HG03064 (cell line): ENCODE measurements around the gene ABHD5.
A peak's percentile ranks its signal among the peaks of the same experiment; 100 is the strongest.

Experiments
- ATAC-seq: cut with Tn5 transposase; IDR thresholded peaks from one replicate; pipeline ENCODE4 v1.9.1; 2021; ENCODE audit warnings: low read depth; ENCODE audit not compliant: unreplicated experiment

Gene ABHD5

GRCh38 chr3:43684944-43685343 lies 5.8 kb upstream of the ABHD5 start:
- no peak for ATAC-seq

- ATAC-seq: no peak
These were observed 4.8 kb upstream of the ABHD5 start for GRCh38 chr3:43685921-43686320.

DNA sequence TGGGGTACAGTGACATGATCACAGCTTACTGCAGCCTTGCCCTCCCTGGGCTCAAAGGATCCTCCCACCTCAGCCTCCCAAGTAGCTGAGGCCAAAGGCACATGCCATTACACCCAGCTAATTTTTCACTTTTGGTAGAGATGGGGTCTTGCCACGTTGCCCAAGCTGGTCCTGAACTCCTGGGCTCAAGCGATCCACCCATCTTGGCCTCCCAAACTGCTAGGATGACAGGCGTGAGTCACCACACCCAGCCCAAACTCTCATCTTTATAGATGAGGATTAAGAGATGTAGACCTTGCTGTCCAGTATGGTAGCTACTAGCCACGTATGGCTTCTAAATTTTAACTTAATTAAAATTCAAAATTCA lies 4.4 kb upstream of the ABHD5 start:
- no peak for ATAC-seq

- no peak for ATAC-seq
These were observed 3.8 kb upstream of the ABHD5 start for GRCh38 chr3:43686700-43687498.

DNA sequence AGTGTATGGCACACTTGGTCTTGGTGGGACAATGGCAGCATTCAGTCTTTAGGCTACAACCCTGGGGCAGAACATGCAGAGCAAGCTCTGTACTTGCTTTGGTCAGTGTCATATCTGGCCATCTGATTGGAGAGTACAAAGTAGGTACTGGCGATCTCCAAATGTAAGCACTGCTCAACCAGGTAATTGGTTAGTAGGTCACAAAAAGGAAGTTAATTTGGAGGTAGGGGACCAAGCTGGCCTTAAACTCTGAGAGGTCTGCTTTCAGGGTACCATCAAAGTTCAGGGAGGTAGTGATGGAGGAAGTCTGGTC lies 3.3 kb upstream of the ABHD5 start:
- no peak for ATAC-seq

DNA sequence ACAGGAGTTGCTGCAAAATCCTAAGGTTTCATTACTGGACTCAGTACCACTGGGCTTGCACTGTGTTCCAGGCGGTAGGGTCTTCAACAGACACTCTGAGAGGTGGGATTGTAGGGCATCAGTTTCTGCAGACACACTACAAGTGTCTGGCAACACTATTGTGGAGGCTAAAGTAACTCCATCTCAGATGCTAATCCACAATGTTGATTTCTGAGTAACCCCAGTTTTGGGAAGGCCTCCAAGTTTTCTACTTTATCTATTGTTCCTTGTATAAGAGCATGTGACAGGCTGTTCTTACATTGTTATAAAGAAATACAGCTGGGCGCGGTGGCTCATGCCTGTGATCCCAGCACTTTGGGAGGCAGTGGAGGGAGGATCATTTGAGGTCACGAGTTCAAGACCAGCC lies 2.5 kb upstream of the ABHD5 start:
- no peak for ATAC-seq

GRCh38 chr3:43689166-43689565 lies 1.6 kb upstream of the ABHD5 start:
- no peak for ATAC-seq

GRCh38 chr3:43689766-43690399 lies 855 bp upstream of the ABHD5 start:
- no peak for ATAC-seq

DNA sequence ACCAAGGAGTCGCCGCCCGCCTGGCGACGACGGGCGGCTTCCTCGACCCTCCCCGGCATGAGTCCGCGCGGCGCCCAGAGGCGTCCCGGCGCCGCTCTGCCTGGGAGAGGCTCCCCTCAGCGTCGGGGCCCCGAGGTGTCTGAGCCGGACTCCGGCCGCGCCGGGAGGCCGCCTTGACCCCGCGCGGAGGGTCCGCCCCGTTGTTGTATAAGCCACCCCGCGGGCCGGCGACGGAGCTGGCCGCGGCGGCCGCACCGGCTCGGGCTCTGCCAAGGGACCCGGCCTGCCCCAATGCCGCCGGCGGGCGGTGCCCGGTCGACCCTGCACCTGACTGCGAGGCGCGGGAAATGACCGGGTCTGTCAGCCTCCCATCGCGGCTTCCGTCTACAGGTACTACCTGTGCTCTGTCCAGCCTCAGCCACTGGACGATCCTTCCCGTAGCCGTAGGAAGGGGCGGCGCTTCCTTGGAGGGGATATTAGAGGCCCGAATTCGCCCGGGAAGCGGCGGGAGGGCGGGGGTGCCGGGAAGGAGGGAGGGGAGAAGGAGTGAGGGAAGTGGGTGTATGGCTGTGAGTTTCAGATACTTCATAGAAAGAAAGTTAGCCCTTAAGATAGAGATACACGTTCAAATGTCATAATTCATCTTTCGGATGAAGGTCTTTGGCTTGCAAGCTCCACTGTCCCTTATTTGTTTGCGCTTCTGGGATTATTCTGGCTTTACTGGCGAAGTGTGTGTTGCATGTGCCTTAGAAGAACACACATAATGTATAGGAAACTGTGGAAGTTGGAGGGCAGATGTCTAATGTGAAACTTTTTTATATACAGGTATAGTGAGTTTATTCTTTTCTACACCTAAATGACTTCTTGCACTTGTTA lies 620 bp downstream of the ABHD5 start:
- ATAC-seq: peak; percentile 30

GRCh38 chr3:43692085-43692855 lies 1.5 kb downstream of the ABHD5 start:
- no peak for ATAC-seq

- ATAC-seq: no peak
These were observed 2.2 kb downstream of the ABHD5 start for GRCh38 chr3:43692971-43693370.

DNA sequence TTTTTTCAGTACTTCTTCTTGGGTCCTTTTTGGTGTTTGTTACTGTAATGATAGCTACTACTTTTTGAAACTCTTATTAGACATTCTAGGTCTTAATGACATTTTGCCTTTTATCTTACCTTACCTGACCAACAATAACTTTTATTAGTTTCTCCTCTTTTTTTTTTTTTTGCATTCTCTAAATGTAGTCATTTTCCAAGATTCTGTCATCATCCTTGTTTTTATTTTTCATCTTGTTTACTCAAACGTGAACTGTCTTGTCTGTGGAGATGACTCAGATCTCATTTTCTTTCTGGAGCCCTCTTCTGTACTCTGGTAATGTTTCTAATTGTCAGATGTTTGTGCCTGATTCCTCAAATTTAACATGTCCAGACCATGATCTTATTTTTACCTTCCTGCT lies 2.9 kb downstream of the ABHD5 start:
- no peak for ATAC-seq

- ATAC-seq: no peak
These were observed 4.7 kb downstream of the ABHD5 start for GRCh38 chr3:43695443-43695842.

GRCh38 chr3:43695863-43696262 lies 5.1 kb downstream of the ABHD5 start:
- no peak for ATAC-seq

- no peak for ATAC-seq
These were observed 5.7 kb downstream of the ABHD5 start for GRCh38 chr3:43696441-43696840.

- ATAC-seq: no peak
These were observed 6.1 kb downstream of the ABHD5 start for GRCh38 chr3:43696881-43697280.

DNA sequence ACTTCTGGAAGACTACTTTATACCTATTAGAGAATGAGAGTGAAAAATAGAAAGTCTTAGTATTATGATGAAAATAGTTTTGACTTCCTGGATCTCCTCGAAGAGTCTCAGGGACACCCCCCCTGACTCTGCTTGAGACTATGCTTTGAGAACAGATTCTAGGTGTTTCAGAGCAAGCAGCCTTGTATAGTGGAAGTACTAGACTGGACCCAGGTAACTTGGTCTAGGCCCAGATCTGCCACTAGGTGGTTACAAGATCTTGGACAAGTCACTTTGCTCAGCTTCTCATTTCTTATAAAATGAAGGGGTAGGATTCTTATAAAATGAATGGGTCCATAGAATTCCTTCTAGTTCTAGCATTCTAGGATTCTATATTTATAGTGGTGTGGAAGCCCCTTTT lies 9.1 kb downstream of the ABHD5 start:
- ATAC-seq: peak; percentile 87

DNA sequence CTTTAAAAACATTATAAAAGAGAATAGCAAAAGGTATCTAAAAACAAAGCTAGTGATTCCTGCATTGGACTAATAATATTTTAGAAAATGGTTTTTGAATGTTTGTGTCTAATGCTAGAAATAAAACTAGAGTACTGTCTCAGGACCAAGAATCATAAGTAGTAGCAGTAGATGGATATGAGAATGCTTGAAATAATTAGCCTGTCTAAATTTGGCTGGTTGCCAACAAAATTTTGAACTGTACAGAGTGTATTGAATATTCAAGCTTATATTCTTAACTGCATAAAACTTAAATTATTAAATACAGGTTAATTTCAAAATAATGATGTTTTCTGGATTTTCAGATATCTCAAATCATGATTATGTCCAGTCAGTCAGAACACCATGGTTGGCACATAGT lies 14.0 kb downstream of the ABHD5 start:
- ATAC-seq: no peak

- ATAC-seq: no peak
These were observed 15.6 kb downstream of the ABHD5 start for GRCh38 chr3:43706342-43706741.

- ATAC-seq: no peak
These were observed 16.5 kb downstream of the ABHD5 start for GRCh38 chr3:43707266-43707665.

DNA sequence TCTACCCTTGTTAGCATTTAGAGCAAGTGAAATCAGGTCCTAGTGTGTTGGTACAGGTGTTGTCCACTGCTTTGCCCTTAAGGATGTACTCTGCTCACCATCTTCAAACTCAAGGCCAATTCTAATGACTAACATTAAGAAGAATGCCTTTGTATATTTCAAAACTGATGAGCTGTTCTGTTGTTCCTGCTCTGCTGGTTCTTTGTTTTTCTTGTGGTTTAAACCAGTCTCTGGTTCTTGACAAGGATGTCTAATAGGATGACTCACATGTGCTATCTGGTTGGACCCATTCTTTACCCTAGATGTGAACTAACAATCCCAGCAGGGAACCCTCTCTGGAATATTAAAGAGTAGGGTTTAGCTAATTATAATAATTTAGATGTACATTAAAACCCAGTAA lies 17.3 kb downstream of the ABHD5 start:
- no peak for ATAC-seq
